IMR-90 (cell line): Measurements from ENCODE around the gene ANKRD13A.
"Not testable (repeated sequence)": the region's sequence is repeated elsewhere in the genome, so short reads cannot be mapped to it uniquely, and the experiment has no call there.

Experiments used
- CTCF ChIP-seq: conservative IDR thresholded peaks from 2 replicates; pipeline ENCODE4 v1.5.1; 2012; ENCODE audit warnings: mild to moderate bottlenecking, low read depth, low read length, improper control_type of control experiment
- ELK1 ChIP-seq: fragments of 150-350 bp; IDR thresholded peaks from 2 replicates; pipeline ENCODE4 v1.6.1; 2016; ENCODE audit warnings: low read depth, mild to moderate bottlenecking, low read length, moderate library complexity, borderline replicate concordance
- POLR2A ChIP-seq: IDR thresholded peaks from 2 replicates; pipeline ENCODE4 v1.6.1; 2012; ENCODE audit warnings: mild to moderate bottlenecking, low read depth, low read length

GRCh38 chr12:110049666-110050065, 50.4 kb downstream of the ANKRD13A start:
- TF ChIP-seq CTCF, POLR2A, ELK1: not testable (repeated sequence)
